ENCODE data around the gene SARM1.
"Not testable (repeated sequence)": the region's sequence is repeated elsewhere in the genome, so short reads cannot be mapped to it uniquely, and the experiment has no call there.

Gene SARM1

DNA sequence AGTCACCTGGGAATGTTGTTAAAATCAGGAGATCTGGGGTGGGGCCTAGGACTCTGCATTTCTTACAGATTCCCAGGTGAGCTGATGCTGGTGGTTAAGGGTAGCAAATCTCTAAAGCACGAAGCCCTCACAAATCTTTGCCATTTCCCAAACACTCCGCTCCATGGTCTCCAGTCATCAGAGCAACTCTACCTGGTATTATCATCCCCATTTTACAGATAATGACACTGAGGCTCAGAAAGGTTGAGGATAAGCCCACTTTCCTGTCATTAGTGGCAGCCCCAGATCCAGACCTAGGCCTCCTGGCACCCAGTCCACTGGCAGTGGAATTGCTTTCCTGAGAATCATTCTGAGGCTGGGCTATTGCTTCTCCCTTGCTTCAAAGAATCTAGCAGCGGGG lies 25.8 kb downstream of the SARM1 start:
- no peak for DNase-seq

DNA sequence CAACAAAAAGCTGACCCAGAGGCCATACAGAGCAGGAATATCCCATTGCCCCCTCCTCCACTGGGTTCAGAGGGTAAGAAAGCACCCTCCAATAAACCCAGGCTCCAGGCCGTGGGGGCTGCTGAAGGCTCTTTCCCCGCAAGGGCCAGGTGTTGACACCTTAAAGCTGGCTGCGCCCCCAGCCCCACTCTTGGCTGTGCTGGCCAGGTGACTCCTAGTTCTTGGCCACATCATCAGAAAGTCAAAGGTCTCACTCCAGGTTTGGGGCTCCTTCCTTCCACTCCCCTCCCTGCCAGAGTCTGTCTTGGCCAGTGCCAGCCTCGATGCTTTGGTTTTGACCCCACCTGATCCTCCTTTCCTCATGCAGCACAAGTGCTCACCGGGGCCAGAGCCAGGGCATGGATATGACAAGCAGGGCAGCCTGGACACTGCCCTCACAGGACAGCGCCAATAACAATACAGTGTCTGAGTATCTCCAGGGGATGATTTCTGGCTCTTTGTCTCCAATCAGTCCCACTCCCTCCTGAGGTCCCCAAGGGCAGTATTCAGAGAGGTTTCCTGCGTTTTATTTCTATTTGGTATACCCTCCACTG lies 26.3 kb downstream of the SARM1 start:
- DNase-seq, result no peak

DNA sequence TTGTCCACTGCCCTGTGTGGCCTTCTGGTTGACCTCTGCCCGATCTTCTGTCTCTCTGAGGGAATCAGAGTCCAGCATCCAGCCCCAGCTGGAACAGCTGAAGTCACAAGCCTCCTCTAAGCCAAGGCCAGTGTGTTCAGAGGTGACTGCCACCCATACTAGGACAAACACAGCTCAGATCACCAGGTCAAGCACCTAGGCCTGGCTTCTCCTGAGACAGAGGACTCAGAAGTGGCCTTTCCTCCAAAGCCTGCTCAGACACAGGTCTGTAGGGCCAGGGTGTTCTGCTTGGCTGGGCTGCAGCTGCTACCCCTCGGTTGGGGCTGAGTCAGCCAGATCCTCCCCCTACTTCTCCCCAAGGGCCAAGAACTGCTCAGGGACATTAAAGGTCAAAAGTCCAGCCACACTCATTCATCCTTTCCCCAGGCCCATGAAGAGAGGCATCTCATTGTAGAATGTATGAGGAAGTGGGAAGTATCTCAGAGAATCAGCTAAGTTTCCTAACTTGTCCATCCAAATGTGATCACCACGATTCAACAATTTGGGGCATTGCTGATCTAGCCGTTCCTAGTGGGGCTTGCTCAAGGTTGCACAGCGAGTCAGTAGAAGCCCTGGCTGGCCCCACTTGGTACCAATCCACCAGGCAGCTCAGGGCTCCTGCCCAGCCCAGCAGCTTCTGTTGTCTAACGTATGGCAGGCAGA lies 26.9 kb downstream of the SARM1 start:
- DNase-seq, result no peak

DNA sequence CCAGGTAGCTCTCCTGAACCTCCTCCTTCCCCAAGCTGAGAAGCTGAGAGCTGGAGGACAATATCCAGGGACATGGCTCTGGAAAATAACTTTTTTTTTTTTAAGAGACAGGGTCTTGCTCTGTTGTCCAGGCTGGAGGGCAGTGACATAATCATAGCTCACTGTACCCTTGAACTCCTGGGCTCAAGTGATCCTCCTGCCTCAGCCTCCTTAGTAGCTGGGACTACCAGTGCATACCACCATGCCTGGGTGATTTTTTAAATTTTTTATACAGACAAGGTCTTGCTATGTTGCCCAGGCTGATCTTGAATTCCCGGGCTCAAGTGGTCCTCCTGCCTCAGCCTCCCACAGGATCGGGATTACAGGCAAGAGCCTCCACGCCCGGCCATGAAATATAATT lies 28.3 kb downstream of the SARM1 start:
- DNase-seq, result no peak

DNA sequence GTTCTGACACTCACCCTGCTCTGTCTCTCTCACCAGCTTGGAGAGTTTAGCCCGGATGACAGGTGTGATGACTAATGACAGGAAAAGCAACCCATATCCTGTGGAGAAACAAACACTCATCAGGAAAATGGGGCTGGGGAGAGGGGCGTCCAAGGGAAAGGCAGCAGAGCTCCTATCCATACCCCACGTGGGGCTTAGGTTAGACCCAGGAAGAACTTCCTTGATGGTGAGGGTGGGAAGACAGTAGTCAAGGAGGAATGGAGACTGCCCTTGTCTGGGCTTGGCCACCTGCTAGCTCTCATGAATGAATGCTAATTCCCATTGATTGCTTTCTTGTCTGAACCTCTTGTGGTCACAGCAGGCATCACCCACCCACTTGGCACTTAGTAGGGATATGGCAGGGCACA lies 30.7 kb downstream of the SARM1 start:
- DNase-seq, result no peak

DNA sequence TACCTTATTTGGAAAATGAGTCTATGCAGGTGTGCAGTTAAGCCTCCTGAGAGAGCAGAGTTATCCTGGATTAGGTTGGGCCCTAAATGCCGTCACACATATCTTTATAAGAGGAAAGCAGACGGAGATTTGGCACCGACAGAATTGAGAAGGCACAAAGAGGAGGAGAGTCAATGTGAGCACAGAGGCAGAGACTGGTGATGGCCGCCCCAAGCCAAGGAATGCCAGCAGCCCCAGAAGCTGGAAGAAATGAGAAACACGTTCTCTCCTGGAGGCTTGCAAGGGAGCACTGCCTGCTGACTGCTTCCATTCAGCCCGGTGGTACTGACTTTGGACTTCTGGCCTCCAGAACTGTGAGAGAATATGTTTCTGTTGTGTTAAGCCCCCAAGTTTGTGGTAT lies 31.4 kb downstream of the SARM1 start:
- no peak for DNase-seq

DNA sequence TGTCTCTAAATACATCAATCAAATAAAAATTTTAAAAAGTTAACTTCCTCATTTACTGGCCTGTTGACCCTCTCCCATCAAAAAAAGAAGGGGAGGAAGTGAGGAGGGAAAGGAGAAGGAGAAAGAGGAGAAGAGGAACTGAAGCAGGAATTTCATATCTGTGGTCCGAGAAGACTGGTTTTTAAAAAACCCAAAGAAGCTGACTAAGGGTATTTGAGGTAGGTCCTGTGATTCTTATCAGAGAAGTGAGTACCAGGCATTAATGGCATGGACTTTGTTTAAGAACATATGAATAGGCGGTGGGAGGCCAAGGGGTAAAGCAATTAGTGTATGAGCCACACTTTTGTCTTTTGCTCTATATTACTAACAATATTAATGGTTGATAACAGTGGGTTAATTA lies 32.5 kb downstream of the SARM1 start:
- DNase-seq, result no peak

DNA sequence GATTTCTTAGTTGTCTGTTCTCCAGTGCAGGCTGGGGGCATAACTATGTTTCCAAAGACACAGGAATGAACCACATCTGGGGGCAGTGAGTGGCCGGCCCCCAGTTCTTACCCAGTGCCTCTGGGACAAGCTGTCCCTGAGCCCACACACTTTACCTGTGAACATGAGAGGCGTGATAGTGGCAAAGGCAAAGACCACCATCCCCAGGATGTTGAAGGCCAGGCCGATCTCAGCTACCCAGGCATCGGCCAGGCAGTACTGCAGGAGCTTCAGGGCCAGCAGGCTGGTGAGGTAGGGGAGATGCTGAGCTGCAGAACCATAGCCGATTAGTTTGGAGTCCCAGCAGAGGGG lies 32.9 kb downstream of the SARM1 start:
- no peak for DNase-seq

DNA sequence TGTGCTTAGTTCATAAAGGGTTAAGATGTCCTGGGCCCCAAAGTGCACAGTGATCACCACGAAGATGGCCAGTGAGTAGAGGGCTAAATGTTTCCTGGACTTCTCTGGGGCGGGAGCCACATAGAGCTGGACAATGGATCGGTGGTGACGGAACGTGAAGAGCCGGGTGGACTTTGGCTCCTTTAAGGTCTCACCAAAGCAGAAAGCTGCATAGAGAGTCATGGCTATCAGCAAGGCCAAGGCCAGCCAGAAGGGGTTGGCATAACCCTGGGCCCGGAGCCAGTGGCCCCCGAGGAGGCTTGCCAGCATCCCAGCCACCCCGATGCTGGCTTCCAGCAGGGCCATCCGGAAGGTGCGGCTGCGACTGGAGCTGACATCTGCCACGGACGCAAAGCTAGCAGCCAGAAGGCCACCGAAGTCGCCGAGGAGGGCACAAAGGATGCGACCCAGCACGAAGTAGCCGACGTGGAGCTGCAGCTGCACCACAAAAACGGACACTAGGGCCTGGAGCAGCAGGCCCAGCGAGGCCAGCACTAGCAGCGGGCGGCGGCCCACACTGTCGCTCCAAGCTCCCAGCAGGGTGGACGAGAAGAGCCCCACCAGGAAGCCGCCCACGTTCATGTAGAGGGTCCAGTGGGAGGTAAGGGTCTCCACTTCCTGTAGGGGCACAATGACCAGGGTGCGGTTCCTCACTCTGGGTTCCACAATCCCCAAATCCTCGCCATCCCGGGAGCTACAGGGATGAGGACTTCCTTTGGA lies 33.5 kb downstream of the SARM1 start:
- no peak for DNase-seq

DNA sequence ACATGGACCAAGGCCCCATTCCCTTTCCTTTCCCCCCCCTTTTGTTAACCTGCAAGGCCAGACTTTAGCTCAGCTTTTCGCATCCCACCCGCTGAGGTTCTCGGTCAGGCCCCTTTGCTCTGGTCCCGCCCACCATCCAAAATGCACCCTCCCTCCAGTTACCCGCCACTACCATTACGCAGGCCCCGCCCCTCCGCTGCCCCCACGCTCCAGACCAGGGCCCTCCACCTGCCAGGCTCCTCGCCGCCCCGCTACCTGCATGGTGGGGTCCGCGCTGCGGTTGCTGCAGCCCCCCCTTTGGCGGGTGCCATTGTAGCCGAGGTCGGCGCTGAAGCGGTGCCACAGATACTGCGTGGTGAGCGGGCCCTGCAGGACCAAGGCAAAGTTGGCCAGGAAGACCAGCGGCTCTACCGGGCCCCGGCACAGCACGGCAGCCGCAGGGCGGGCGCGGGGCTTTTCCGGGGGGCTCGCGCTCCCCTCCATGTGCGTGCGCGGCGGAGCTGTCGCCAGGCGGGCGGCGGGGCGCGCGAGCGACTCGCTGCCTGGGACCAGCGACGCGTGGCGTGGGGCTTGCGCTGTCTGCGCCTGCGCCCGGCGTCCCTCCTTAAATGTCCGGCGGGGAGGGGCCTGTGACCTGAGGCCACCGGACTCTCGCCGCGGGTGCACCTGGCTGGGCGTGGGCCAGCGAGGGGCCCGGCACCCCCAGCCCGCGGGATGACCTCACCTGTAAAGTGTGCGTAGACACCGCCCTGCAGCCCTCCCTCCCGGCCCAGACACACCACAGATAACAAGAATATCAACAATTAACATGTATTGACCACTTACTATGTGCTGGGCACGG lies 34.4 kb downstream of the SARM1 start, which contains the start of gene SLC46A1:
Gene SLC46A1, minus strand, starts transcription at position 581 of the 841 bp plus-strand sequence. Its CDS starts 98 bp downstream, at position 483.
- peak; percentile 31 for DNase-seq

DNA sequence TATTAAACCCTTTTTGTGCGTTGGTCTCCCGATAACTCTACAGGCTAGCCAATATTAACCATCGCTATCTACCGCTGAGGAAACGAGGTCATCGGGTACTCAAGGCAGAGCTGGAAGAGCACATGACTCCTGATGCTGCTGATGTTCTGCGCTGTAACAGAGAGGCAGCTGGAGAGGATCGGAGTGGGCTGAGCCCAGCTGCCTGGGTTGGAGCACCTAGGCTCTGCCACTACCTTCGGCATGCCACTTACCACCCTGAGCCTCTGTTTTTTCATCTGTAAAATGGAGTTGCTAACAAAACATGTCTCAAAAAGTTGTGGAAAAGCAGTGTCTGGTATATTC lies 35.0 kb downstream of the SARM1 start:
- DNase-seq, result peak; percentile 38

DNA sequence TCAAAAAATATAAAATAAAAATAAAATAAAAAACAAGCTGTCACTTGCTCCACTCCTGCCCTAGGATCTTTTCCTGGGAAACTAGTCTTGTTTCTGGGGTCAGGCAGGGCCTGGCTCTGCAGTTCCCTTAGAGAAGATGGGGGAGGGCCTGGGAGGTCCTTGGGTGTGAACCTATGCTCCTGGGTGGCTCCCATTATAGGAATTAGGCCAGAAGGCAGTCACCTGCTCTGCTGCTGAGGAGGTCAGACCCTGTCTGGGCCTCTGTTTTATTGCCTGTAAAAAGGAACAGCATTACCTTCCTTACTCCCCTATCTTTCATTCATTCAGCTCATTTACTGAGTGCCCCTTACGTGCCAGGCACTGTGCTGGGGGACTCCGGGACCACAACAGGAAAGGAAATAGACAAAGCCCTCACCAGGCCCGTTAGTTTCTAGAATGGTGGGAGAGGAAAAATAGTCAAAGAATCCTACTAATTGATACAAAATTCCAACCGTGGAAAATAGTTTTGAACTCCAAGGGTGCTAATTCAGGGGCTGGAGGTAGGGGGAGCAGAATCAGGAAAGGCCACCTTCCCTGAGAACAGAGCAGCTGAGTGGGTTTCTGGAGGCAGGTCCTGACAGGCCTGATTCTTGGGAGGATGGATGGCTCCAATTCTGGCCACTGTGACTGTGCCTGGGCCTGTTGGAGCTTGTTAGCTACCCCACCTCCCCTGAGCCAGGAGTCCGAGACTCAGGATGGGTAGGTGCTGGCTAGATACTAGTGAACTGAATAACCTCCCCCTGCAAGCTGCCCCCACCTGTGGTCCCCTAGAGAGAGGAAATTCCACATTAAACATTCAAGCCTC lies 35.9 kb downstream of the SARM1 start:
- DNase-seq, result peak; percentile 37

DNA sequence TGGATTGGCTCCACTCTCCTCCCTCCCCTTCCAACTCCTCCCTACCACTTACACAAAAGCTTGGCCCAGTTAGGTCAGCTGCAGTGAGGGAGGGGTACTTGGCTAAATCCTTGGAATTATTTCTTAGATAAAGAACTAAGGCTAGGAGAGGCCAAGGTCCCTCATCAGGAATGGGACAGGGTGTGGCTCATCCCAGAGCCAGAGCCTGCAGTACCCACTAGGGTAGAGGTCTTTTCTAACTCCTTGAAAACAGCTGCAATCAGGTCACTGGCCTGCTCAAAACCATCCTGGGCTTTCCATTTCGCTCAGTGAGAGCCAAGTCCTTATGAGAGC lies 36.4 kb downstream of the SARM1 start:
- DNase-seq, result no peak

DNA sequence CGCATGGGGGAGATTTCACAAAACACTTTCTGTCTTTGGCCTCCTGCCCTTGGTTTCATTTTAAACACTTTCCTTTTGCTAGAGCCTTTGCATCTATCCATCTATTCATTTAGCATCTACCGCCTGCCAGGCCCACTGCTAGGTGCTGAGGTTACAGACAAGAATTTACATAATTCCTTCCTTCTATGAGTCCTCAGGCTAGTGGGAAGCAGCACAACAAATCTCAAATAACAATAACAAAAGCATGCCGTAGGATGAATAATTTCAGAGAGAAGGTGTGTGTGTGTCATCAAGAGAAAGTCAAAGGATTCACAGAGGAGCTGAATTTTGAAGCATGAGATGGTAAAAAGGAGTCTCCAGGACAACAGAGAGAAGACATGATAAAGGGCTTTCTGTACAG lies 40.6 kb downstream of the SARM1 start:
- DNase-seq, result no peak

DNA sequence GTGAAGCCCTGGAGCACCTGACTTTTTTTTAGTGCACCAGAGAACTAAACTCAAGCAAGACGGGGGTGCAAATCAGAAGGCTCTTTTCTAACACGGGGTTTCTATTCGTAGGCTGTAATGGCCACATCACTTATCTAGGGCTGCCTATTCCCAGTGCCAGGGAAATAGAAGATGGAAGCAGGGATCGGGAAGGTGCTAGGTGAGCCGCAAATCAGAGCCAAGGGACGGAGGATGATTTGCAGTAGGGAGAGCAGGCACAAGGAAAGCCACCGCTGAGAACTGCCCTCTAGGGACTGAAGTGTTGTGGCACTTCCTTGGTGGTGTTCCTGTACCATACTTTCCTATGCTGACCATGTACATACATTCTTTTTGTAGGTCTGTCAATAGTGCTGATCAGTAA lies 42.3 kb downstream of the SARM1 start:
- no peak for DNase-seq

DNA sequence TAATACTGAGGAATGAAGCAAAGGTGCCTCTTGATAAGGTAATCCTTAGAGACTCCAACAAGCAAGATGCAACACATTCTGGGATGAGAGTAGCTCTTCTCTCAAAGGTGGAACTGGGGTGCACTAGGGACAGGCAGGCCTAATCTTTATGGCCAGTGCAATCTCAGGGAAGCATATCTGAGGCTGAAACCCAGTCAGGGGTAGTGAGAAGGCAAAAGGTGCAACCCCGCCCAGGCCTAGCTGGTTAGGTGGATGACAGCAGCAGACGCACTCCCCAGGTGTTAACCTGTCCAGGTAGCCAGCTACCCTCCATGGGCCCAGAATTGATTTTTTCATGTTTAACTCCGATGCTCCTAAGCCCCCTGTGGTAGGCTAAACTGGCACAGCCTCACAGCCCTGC lies 44.4 kb downstream of the SARM1 start:
- no peak for DNase-seq

DNA sequence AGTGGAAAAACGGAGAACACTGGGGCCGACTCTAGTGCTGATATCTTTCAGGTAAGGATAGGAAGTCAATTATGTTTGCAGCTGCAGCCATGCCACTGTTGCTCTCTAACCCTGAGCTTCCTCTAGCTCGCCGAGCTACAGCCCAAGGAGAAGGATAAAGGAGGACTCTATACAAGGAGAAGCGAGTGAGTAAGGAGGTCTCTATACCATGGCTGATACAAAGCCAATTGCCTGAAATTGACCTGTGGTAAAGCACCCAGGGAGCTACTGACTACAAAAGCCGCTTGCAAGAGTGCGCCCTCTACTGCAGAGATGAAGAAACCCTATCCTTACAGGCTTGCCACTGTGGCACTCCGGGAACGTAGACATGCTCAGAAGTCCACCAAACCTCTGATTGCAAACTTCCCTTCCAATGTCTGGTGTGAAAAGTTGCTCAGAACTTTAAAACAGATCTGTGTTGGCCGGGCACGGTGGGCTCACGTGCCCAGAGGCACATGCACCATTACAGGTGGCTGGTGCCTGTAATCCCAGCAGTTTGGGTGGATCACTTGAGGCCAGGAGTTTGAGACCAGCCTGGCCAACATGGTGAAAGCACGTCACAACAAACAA lies 45.3 kb downstream of the SARM1 start:
- DNase-seq, result peak; percentile 40

DNA sequence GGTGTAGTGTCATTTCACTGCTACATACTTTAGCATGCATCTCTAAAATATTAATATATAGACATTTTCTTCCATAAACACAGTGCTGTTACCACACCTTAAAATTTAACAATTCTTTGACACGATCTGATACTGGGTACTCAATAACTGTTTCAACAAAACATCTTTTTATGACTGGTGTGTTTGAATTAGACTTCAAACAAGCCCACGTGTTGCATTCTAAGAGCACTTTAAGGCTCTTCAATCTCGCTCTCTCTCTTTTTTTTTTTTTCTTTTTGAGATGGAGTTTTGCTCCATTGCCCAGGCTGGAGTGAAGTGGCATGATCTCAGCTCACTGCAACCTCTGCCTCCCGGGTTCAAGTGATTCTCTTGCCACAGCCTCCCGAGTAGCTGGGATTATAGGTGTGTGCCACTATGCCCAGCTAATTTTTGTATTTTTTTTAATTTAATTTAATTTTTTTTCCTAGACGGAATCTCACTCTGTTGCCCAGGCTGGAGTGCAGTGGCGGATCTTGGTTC lies 50.4 kb downstream of the SARM1 start:
- no peak for DNase-seq

DNA sequence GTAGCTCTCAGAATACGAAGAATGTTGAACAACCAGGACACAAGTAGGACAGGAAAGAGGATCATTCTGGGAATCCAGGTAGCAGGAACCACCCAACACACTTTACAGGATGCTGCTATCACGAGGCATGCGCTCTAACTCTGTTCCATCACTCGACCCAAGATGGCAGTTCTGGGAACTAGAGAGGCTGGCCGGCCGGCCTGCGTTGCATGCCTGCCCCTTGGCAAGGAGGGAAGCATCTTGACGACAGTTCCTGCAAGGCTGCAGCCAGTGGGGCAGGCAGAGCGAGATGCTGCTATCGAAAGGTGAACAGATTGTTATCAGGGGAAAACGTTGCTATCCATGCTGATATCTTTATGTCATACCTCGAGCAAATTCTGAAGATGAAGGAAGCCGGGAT lies 53.7 kb downstream of the SARM1 start:
- DNase-seq, result no peak

DNA sequence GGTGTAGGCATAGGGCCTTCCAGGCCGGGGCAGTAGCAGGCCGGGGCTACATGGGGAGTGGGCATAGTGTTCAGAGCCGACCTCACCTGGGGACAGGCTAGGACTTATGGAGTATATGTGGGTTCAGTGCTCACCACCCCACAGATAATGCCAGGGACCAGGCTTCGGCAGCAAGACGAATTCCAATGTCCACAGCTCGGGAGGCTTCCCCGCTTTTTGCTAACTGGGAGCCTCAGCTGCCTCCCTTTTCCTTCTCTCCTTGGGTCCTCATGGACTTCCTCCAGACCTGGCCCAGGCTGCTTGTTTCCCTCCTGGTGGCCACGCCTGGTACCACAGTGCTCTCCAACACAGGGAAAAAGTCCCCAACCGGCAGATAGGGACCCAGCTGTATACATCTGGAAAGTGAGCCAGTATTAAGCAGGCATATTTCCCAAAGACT lies 54.6 kb downstream of the SARM1 start:
- no peak for DNase-seq

DNA sequence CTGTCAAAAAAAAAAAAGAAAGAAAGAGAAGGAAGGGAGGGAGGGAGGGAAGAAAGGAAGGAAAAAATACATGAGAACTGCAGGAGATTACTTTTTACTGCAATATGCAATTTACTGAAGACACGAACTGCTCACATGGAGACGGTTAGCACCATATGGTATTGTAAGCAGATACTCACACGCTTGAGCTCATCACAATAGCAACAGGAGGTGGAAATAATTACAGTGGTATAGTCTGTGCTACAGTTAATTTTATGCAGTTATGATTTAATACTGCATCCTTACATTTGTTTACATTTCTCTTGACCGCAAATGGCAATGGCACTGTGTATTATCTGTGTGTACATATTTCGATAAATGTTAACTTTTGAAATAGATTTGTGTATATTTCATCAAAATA lies 55.9 kb downstream of the SARM1 start:
- DNase-seq, result no peak

DNA sequence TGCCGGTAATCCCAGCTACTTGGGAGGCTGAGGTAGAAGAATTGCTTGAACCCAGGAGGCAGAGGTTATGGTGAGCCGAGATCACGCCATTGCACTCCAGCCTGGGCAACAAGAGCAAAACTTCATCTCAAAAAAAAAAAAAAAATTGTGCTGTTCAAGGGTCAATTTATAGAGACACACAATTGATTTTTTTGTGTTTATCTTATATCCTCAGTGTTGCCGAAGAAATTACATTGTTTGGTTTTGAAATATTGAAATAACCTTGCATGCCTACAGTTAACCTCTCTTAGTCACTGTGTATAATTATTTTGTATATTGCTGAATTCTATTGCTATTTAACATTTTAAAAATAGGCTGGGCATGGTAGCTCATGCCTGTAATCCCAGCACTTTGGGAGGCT lies 56.5 kb downstream of the SARM1 start:
- DNase-seq, result not testable (repeated sequence)

All from SHP77 treated with DMSO at 0.1 percent for 48 hours (cell line).